Breast epithelium (tissue), 3 donors: ENCODE measurements around the gene PHACTR1.

Experiments used
- POLR2A ChIP-seq: fragments of 450-650 bp; IDR thresholded peaks from one replicate; pipeline ENCODE4 v1.6.1; 2016; ENCODE audit warnings: antibody characterized with exemption, mild to moderate bottlenecking, moderate library complexity
- POLR2AphosphoS5 ChIP-seq, 3 donors: sonication (generic); formaldehyde crosslinking; IDR thresholded peaks; one replicate each; pipeline ENCODE4 v1.6.1; 2017; ENCODE audit warnings: antibody characterized with exemption in 3 of 3
- TF ChIP-seq, protein P1 (sequence below), 3 donors: fragments of 450-650 bp; IDR thresholded peaks; one replicate each; pipeline ENCODE4 v1.5.1; 2016 to 2017; ENCODE audit warnings: antibody characterized with exemption in 3 of 3, mild to moderate bottlenecking in 3 of 3, moderate library complexity in 3 of 3

DNA sequence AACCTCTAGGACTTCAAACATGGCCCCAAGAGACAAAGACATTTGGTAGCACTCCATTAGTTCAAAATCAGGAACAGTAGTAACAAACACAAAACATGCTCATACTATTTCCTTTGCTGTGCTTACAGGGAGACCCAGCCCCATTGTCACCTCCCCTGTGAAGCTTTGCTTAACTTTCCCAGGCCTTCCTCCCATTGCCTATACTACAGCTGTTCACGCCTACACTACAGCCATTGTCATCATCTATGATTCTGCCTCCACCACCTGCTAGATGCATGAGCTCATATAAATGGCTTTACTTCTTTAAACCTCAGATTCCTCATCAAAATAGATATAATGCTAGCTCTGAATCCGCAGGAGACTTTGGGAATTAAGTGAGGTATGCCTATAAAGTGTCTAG lies 8.7 kb downstream of the PHACTR1 start:
- TF ChIP-seq, protein P1, sequence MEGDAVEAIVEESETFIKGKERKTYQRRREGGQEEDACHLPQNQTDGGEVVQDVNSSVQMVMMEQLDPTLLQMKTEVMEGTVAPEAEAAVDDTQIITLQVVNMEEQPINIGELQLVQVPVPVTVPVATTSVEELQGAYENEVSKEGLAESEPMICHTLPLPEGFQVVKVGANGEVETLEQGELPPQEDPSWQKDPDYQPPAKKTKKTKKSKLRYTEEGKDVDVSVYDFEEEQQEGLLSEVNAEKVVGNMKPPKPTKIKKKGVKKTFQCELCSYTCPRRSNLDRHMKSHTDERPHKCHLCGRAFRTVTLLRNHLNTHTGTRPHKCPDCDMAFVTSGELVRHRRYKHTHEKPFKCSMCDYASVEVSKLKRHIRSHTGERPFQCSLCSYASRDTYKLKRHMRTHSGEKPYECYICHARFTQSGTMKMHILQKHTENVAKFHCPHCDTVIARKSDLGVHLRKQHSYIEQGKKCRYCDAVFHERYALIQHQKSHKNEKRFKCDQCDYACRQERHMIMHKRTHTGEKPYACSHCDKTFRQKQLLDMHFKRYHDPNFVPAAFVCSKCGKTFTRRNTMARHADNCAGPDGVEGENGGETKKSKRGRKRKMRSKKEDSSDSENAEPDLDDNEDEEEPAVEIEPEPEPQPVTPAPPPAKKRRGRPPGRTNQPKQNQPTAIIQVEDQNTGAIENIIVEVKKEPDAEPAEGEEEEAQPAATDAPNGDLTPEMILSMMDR (IDR thresholded peaks at IDR 0.05), result no peak
- TF ChIP-seq POLR2AphosphoS5 (IDR thresholded peaks at IDR 0.05), result no peak
- no peak for TF ChIP-seq POLR2A
